Measurements from ENCODE around the gene LRRC45.

GRCh38 chr17:82020572-82021106 is 2.5 kb upstream of the LRRC45 start:
- TF ChIP-seq CTCF (conservative IDR thresholded peaks at IDR 0.05) (no peak), ZFX (IDR thresholded peaks at IDR 0.05) (no peak)
